GM12801 (cell line): ENCODE data around the gene CBLIF.

Experiments
- TF ChIP-seq, protein P1 (sequence below): IDR thresholded peaks from one replicate; pipeline ENCODE4 v1.5.1; 2011; ENCODE audit warnings: control low read depth; ENCODE audit not compliant: insufficient read length; ENCODE audit errors: extremely low read depth

CBLIF gene

DNA sequence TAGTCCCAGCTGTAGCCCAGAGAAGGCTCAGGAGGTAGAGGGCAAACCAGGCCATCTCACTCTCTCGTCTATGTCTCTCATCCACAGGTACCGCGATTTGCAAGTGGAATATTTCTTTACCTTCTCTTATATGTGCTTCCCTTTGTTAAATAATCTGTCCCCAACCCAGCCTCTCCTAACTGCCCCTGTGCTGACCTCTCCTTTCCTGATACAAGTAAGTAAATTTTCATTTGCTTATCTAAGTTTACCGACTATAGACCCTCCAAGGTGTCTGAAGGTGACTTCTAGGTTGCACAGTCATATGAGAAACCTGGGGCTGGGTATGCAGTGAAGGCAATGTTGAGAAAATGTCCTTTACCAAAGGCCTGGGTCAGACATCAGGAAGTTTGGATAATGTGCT, at the start of gene CBLIF:
Gene CBLIF, minus strand, starts transcription at position 101 of the 400 bp plus-strand sequence. Its CDS starts 46 bp downstream, at position 55.
- TF ChIP-seq, protein P1, sequence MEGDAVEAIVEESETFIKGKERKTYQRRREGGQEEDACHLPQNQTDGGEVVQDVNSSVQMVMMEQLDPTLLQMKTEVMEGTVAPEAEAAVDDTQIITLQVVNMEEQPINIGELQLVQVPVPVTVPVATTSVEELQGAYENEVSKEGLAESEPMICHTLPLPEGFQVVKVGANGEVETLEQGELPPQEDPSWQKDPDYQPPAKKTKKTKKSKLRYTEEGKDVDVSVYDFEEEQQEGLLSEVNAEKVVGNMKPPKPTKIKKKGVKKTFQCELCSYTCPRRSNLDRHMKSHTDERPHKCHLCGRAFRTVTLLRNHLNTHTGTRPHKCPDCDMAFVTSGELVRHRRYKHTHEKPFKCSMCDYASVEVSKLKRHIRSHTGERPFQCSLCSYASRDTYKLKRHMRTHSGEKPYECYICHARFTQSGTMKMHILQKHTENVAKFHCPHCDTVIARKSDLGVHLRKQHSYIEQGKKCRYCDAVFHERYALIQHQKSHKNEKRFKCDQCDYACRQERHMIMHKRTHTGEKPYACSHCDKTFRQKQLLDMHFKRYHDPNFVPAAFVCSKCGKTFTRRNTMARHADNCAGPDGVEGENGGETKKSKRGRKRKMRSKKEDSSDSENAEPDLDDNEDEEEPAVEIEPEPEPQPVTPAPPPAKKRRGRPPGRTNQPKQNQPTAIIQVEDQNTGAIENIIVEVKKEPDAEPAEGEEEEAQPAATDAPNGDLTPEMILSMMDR, result no peak

DNA sequence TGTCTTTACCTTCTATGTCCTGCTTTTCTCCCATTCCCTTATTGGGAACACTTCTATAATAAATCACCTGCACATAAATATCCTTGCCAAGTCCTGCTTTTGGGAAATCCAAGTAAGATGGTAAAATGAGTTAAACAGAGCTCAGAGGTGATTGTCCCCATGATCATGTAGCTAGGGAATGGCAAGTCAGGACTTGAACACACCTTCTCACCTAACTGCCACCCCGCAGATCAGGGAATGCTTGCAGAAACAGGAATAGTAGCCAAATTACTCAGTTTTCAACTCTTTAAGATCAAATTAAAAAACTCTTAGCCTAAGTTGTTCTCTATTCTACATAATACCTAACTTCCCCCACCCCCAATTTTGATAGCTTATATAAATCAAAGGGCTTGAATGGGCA, 49.3 kb upstream of the CBLIF start:
- TF ChIP-seq, protein P1, result no peak

DNA sequence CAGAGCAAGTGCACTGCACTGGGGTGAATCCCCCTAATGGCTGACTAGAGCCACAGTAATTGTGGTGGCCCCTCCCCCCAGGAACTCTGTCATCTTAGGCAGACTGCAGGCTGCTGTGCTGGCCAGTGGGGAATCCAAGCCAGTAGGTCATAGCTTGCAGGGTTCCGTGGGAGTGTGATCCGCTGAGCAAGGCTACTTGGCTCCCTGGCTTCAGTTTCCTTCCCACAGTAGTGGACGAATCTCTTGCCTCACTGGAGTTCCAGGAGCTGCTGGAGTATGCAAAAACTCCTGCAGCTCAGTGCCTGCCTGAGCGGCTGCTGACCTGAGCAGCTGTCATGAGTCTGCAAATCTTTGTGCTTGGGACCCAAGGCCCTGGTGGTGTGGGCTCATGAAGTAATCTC, 46.5 kb upstream of the CBLIF start:
- TF ChIP-seq, protein P1, result no peak

DNA sequence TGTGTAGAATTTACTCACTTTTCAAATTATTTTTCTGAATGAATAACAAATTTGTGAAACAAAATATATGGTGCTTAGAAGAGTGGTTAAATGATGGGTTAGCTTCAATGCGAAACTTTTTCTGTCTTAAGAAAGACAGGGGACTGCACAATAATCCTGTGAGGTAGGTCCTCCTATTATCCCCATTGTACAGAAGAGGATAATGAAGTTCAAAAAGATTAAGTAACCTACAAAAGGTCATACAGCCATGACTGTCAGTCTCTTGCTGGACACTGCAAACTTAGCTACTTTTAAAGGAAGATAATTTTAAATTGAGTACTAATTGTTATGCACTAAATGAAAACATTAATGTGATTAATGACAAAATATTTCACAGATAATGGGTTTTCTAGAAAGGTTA, 38.3 kb upstream of the CBLIF start:
- TF ChIP-seq, protein P1, result no peak

DNA sequence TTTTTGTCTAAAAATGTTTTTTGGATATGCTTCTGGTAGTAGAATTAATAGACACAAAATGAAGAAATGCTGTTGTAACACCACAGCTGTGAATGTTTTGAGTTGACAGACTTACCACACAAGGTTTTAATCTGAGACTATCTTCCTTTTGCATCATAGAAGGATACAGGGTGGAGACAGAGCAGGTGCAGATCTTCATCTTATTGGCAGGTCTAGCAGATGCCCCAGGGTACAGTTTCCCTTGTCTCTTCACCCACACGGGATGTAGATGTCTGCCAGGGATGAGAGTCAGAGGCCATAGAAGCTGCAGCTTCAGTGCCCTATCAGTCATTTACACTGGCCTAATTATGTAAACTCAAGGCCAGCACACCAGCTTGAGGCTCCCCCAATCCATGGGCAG, 34.3 kb upstream of the CBLIF start:
- TF ChIP-seq, protein P1, result no peak

DNA sequence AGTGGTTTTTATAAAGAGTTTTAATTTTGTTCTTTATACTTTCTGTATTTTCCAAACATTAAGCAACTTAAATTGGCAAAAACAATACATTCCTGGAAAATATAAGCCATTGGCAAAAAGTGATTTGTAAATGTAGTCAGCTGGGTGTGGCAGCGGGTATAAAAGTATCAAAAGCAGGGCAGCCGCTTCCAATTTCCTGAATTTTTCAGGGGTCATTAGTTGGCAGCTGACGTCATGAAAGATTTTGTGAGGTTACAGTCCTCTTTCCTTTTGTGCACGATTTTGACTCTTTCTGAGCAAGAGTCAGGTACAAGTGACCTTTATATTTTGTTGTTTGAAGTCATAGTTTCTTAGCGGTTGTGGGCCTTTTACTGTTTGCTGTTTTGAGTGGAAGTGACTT, 33.3 kb upstream of the CBLIF start, which contains the start of gene OOSP3:
Gene OOSP3, plus strand, starts transcription at position 208 of the 400 bp plus-strand sequence. Its CDS starts 27 bp downstream, at position 235.
- TF ChIP-seq, protein P1, result no peak

DNA sequence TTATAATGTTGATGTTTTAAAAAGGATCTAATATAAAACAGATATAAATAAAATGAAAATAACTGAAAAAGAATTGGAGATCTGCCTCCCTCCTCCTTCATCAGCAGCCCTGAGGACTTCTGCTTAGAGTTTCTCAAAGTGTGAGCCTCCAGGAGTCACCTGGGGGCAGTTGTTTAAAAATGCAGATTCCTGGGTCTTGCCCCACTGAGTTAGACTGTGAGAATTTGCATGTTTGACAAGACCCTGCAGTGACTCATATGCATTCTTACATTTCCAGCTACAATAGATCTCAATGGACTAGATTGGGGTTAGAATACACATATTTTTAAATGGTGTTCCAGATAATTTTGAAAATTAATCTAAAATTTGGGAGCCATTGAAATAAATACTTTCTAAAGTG, 32.5 kb upstream of the CBLIF start:
- TF ChIP-seq, protein P1, result no peak
